Smooth muscle cell (in vitro differentiated cells): Measurements from ENCODE around the gene EDN2. TPM values are rescaled to one million over a fixed set of nuclear protein-coding genes. Genes with fewer than 3 reads are reported as not detected.

Source experiments
- DNase-seq: peaks from one replicate; lab custom pipeline; 2025; ENCODE audit not compliant: unreplicated experiment; lab: John Stamatoyannopoulos, UW
- H2AFZ ChIP-seq: fragments of 200-600 bp; sonication (generic); 2 replicates; pipeline ENCODE4 v1.6.0; 2016; ENCODE audit warnings: antibody characterized with exemption, low read depth, mild to moderate bottlenecking
- H3F3A ChIP-seq: fragments of 200-600 bp; sonication (generic); 2 replicates; pipeline ENCODE4 v1.6.0; 2017; ENCODE audit warnings: antibody characterized with exemption, low read depth
- H3K27ac ChIP-seq: fragments of 200-600 bp; sonication (generic); 2 replicates; pipeline ENCODE4 v1.5.1; 2016; ENCODE audit warnings: low read depth, mild to moderate bottlenecking
- H3K27me3 ChIP-seq: fragments of 200-600 bp; sonication (generic); 2 replicates; pipeline ENCODE4 v1.6.1; 2016; ENCODE audit warnings: low read depth, mild to moderate bottlenecking
- H3K36me3 ChIP-seq: fragments of 200-600 bp; sonication (generic); 2 replicates; pipeline ENCODE4 v1.5.1; 2016; ENCODE audit warnings: low read depth
- H3K4me1 ChIP-seq: fragments of 200-600 bp; sonication (generic); 2 replicates; pipeline ENCODE4 v1.5.1; 2016; ENCODE audit warnings: low read depth
- H3K4me2 ChIP-seq: fragments of 200-600 bp; sonication (generic); 2 replicates; pipeline ENCODE4 v1.6.0; 2016; ENCODE audit warnings: mild to moderate bottlenecking
- H3K4me3 ChIP-seq: fragments of 200-600 bp; sonication (generic); 2 replicates; pipeline ENCODE4 v1.5.1; 2016; ENCODE audit warnings: mild to moderate bottlenecking
- H3K79me2 ChIP-seq: fragments of 200-600 bp; sonication (generic); 2 replicates; pipeline ENCODE4 v1.6.0; 2016; ENCODE audit warnings: low read depth, mild to moderate bottlenecking
- H3K9ac ChIP-seq: fragments of 200-600 bp; sonication (generic); 2 replicates; pipeline ENCODE4 v1.6.0; 2016; ENCODE audit warnings: low read depth
- H3K9me3 ChIP-seq: fragments of 200-600 bp; sonication (generic); replicated peaks from 2 replicates; pipeline ENCODE4 v1.5.1; 2016; ENCODE audit warnings: low read depth
- H4K20me1 ChIP-seq: fragments of 200-600 bp; sonication (generic); 2 replicates; pipeline ENCODE4 v1.6.0; 2016; ENCODE audit warnings: low read depth
- WGBS: methylation state at CpG from one replicate; pipeline ENCODE4 v1.1.7; 2016; ENCODE audit warnings: low lambda C conversion rate; 5-methylcytosine and 5-hydroxymethylcytosine counted together
- polyA plus RNA-seq: library from polyadenylated mRNA; unstranded; fragments of >200 nt; fragmentation: Nextera tagmentation; extraction: Ambion mirVana; gene quantifications from 2 replicates; pipeline ENCODE4 v1.2.1, GENCODE V29; 2016
- total RNA-seq: library from RNA; depleted of rRNA; stranded (reverse); fragments of >200 nt; gene quantifications from 2 replicates; pipeline ENCODE4 v1.2.3, GENCODE V29; 2014
- TF ChIP-seq, protein P1 (sequence below): fragments of 200-600 bp; sonication (generic); IDR thresholded peaks from 2 replicates; pipeline ENCODE4 v1.5.1; 2017; ENCODE audit warnings: borderline replicate concordance, mild to moderate bottlenecking, antibody characterized with exemption; ENCODE audit not compliant: insufficient read depth, poor library complexity, severe bottlenecking

Gene EDN2
- total and polyA plus RNA-seq, 2 experiments from 2014 or later, result not detected

DNA sequence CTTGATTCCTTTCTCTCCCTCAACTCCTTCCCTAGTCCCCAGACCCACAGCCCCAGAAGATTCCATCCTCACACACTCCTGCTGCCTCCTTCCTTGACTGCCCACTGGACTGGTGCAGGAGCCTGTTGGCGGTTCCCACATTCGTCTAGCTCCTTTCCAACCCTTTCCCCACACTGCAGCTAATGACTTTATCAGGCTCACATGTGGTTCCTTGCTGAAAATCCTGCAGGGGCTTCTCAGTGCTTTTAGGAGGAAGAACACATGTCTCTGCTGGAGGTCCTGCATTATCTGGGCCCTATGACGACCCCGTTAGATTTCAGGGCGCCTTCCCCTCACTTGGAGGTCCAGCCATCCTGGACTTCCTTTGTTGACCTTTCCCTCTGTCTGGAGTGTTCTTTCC lies 50.2 kb downstream of the EDN2 start:
- Histone ChIP-seq H2AFZ (no peak overlapping the region), H3K36me3 (no peaks in the 10 kb centered on the region), H3K4me1 (peaks cover 20% of the 10 kb centered on the region), H3K4me3 (no peak overlapping the region), H3K9ac (no peak overlapping the region), H3K9me3 (no peaks in the 10 kb centered on the region), H3K79me2 (no peaks in the 10 kb centered on the region), H3K27me3 (no peaks in the 10 kb centered on the region), H4K20me1 (no peaks in the 10 kb centered on the region), H3F3A (no peaks in the 10 kb centered on the region), H3K27ac (no peak overlapping the region), H3K4me2 (no peak overlapping the region)
- DNase-seq, result no peak
- 63% methylated on average over 5 of the region's 5 CpGs for WGBS
- TF ChIP-seq, protein P1, sequence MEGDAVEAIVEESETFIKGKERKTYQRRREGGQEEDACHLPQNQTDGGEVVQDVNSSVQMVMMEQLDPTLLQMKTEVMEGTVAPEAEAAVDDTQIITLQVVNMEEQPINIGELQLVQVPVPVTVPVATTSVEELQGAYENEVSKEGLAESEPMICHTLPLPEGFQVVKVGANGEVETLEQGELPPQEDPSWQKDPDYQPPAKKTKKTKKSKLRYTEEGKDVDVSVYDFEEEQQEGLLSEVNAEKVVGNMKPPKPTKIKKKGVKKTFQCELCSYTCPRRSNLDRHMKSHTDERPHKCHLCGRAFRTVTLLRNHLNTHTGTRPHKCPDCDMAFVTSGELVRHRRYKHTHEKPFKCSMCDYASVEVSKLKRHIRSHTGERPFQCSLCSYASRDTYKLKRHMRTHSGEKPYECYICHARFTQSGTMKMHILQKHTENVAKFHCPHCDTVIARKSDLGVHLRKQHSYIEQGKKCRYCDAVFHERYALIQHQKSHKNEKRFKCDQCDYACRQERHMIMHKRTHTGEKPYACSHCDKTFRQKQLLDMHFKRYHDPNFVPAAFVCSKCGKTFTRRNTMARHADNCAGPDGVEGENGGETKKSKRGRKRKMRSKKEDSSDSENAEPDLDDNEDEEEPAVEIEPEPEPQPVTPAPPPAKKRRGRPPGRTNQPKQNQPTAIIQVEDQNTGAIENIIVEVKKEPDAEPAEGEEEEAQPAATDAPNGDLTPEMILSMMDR, result no peak

DNA sequence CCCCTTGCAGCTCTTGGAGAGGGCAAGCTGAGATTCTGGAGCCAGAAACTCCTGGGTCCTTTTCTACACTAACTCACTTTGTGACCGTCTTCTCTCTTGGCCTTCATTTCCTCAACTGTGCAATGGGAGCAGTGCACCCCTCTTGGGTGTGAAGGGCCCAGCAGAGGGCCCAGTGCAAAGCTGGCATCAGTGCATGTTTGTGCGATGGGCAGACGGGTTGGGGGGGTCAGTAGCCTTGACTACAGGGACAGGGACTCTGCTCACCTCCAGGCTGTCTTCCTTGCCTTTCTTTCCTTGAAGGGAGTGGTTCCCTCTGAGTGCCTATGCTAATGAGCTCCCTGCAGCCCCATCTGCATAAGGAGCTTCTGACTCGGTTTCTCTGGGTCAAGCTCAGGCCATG lies 51.0 kb downstream of the EDN2 start:
- Histone ChIP-seq H3K36me3 (no peaks in the 10 kb centered on the region), H2AFZ (no peak overlapping the region), H3K79me2 (no peaks in the 10 kb centered on the region), H3K9me3 (no peaks in the 10 kb centered on the region), H4K20me1 (no peaks in the 10 kb centered on the region), H3K4me2 (peak overlapping the region; percentile 20), H3K9ac (no peak overlapping the region), H3F3A (no peaks in the 10 kb centered on the region), H3K27ac (peak overlapping the region; percentile 31), H3K4me3 (no peak overlapping the region), H3K27me3 (no peaks in the 10 kb centered on the region), H3K4me1 (peaks cover 20% of the 10 kb centered on the region)
- no peak for DNase-seq
- 91% methylated on average over 4 of the region's 4 CpGs for WGBS
- TF ChIP-seq, protein P1, result no peak

GRCh38 chr1:41432481-41433280 lies 51.8 kb downstream of the EDN2 start:
- Histone ChIP-seq H3K79me2 (no peaks in the 10 kb centered on the region), H3F3A (no peaks in the 10 kb centered on the region), H2AFZ (no peak overlapping the region), H3K4me2 (peak overlapping the region; percentile 20), H4K20me1 (no peaks in the 10 kb centered on the region), H3K9ac (no peak overlapping the region), H3K4me1 (peaks cover 20% of the 10 kb centered on the region), H3K27ac (peak overlapping the region; percentile 31), H3K36me3 (no peaks in the 10 kb centered on the region), H3K4me3 (no peak overlapping the region), H3K9me3 (no peaks in the 10 kb centered on the region), H3K27me3 (no peaks in the 10 kb centered on the region)
- TF ChIP-seq, protein P1, result peak; percentile 98
- 54% methylated on average over 17 of the region's 17 CpGs for WGBS
- peak; percentile 58 for DNase-seq
